GM18511 (cell line): ENCODE measurements around the gene ISOC2.

Experiments used
- ATAC-seq: cut with Tn5 transposase; IDR thresholded peaks from one replicate; pipeline ENCODE4 v1.9.1; 2021; ENCODE audit warnings: mild to moderate bottlenecking, moderate library complexity; ENCODE audit not compliant: unreplicated experiment

The ISOC2 gene

DNA sequence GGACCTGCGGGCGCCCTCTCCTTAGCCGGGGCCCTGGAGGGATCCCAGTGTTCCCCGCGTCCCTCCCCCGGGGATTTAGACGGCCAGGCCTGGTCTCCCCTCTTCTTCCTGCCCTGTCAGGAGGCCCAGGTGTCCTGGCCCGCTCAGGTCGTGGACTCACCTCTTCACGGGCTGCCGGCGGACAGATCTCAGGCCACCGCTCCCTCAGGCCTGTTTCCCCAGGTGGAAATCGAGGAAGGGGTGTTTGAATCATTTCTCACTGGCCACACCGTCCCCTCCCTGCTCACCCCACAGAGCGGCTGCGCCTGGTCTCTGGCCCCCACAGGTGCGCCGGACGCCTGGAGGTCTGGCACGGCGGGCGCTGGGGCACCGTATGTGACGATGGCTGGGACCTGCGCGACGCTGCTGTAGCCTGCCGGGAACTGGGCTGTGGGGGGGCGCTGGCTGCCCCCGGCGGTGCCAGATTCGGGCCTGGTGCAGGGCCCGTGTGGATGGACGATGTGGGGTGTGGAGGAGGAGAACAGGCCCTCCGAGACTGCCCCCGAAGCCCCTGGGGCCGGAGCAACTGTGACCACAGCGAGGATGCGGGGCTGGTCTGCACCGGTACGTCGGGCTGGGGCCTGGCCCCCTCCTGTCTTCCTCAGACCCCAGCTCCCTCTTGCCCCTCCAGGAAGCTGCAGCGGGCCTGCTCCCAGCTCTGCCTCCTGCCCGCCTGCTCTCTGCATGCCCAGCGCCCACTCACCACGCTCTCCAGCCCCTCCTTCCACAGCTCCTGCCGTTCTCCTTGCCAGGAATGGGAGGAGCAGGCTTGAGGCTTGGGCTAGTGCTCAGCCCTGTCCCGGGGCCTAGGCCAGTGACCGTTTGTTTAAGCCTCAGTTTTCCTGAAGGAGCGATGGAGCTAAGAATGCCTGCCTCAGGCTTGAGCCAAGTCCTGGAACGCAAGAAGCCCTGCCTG lies 29.3 kb upstream of the ISOC2 start:
- ATAC-seq: no peak

DNA sequence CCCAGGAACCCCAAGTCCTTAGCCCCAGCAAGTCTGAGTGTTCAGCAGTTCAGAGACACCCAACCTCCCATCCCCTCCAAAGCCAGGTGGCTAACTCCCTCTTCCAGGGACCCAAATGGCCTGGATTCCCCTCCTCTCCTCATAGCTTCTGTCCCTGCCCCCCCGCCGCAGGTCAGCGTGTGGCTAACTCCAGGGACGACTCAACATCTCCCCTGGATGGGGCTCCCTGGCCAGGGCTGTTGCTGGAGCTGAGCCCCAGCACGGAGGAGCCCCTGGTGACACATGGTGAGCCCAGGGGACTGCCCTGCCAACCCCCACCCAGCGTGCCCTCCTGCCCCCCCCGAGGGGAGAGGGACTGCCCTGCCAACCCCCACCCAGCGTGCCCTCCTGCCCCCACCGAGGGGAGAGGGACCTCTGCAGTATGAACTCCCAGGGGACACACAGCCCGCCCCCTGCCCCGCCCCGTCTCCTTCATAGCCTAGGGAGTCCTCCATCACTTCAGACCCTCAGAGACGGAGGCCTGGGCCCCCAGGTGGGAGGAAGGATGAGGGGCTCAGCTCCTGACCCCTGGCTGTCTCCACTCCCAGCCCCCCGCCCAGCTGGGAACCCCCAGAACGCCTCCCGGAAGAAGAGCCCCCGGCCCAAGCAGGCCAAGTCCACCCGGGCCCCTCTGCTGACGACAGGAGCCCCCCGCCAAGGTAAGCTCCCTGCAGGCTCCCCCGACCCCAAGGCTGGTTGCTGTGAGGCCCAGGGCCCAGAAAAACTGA lies 28.5 kb upstream of the ISOC2 start:
- no peak for ATAC-seq

DNA sequence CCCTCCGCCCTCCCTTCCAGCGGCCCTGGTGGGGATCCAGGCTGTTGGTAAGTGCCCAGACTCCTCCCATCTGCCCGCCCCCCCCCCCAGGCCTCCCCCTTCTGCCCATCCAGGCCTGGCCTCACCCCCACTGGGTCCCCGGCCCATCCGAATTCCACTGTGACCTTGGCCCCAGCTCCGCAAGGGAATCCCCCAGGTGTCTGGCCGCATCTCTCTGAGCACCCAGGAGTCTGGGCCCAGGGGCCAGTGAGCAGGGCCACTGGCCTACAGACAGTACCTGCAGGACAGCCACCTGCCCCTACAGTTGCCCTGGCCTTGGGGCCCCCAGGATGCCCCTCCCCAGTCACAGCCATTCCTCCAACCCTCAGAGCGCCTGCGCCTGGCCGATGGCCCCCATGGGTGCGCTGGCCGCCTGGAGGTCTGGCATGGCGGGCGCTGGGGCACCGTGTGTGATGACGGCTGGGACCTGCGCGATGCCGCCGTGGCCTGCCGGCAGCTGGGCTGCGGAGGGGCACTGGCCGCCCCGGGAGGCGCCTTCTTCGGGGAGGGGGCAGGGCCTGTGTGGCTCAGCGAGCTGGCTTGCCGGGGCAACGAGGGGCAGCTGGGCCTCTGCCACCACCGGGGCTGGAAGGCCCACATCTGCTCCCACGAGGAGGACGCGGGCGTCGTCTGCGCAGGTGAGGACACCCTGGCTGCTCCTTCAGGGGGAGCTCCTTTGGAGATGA lies 27.7 kb upstream of the ISOC2 start:
- ATAC-seq: no peak

DNA sequence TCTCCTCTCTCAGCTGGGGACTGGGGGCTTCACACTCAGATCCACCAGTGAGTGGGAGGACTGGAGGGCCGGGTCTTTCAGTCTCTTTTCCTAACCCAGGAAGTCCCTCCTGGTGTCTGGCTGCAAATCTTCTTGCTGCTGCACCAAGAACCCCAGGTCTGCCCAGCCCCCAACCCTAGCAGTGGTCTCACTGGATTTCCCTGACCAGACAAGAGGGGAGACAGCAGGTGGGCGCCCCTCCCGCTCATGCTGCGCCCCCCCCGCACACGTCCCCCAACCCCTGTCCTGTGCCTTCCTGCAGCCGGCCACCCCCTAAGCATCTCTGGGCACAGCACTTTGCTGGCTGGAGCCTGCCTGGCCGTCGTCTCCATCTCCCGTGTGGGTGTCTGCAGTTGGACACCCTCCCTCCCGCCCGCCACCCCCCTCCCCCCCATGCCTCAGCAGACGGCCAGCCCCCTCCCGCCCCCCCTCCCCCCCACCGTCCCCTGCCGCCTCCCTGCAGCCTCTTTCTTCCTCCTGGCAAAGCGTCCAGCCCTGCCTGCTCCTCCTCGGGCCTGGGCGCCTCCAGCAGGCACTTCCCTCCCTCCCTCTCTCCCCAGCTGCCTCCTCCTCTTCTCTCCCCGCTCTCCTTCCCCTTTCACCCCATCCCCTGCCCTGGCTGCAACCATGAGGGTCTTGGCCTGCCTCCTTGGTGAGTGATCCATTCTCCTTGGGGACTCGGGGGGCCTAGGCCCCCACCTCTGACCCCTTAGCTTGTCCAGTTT lies 26.7 kb upstream of the ISOC2 start, which contains the start of gene SSC5D:
Gene SSC5D (plus strand): TSS at position 513 of the 764 bp plus-strand sequence. CDS start 154 bp downstream, at position 667.
- no peak for ATAC-seq

DNA sequence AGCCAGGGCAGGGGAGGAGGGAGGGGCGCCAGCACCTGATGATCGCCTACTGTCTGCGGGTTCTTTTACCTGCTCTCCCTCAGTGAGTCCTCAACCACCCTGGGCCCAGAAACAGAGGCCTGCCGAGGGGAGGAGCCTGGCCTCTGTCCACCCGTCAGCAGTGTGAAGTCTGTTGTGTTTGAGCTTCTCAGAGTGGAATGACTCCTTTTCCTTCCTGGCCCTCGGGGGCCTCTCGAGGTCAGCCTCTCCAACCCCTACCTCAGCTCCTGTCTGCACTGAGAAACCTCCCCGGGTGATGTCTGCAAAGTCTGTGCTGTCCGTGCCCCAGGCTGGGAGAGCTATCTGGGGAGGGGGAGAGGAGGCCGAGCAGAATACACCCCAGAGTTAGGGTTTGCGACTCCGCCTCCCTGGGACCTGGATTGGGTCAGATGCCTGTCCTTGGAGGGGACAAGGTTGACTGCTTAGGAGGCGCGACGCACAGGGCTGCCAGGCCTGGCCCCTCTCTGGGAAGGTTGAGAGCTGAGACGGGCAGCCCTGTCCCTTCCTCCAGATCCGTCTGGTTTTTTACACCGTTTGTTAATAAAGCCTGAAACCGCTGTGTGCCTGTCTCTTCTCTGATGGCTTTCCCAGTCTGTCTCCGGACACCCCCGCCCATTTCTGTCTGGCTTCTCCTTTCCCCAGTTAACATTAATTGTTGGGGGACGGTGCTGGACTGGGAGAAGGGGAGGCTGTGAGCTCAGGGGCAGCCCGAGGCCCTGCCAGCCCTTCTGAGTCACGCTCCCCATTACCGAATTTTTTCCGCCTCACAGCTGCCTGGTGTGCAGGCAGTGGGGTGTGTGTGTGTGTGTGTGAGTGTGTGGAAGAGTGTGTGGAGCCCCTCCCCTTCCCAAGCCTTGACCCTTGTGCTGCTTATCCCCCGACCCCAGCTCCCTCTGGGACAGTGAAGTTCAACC lies 25.8 kb upstream of the ISOC2 start:
- no peak for ATAC-seq

DNA sequence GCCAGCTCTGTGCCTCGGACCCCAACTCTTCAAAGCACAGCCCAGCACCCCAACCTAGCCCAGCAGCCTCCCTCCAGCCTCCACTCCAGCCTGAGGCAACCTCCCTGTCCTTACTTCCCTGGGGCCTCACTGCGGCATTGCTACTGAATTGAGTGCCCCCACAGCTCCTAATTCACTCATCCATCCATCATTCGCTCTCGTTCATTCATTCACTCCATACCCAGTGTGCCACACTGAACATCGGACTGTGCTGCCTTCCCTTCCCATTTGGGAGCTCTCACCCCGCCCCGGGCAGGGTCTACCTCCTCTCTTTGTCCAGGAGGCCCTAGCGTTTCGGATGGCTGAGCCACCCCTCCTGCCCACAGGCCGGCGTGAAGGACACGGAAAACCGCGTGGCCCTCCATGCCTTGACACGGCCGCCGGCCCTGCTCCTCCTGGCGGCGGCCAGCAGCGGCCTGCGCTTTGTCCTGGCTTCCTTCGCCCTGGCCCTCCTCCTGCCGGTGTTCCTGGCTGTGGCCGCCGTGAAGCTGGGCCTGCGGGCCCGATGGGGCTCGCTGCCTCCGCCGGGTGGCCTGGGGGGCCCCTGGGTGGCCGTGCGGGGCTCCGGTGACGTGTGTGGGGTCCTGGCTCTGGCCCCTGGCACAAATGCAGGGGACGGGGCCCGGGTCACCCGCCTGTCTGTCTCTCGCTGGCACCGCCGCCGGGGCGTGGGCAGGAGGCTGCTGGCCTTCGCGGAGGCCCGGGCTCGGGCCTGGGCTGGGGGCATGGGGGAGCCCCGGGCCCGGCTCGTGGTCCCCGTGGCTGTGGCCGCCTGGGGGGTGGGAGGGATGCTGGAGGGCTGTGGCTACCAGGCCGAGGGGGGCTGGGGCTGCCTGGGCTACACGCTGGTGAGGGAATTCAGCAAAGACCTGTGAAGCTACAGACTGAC lies 24.9 kb upstream of the ISOC2 start:
- no peak for ATAC-seq

DNA sequence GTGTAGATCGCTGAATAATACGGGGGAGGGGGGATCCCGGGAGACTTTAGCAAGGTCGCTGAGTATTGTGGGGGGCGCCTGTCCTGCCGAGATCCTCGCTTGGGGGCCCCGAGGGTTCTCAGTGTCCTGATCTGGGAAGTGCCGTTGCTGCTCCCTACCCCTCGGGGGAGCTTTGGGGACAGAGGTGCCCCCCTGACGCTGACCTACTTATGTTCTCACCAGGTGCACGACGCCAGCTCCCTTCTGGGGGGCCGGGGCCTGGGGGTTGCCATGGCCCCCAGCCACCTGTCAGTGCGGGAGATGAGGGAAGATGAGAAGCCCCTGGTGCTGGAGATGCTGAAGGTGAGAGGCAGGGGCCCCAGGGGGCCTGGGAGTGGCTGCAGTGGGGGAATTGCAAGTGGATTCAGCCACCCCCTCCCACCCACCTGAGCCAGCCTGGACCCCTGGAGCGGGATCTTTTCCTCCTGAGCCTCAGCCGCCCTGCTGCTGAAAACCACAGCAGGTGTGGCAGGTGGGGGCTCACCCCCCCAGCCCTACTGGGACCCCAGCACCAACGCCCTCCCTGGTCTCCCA lies 24.1 kb upstream of the ISOC2 start:
- no peak for ATAC-seq

DNA sequence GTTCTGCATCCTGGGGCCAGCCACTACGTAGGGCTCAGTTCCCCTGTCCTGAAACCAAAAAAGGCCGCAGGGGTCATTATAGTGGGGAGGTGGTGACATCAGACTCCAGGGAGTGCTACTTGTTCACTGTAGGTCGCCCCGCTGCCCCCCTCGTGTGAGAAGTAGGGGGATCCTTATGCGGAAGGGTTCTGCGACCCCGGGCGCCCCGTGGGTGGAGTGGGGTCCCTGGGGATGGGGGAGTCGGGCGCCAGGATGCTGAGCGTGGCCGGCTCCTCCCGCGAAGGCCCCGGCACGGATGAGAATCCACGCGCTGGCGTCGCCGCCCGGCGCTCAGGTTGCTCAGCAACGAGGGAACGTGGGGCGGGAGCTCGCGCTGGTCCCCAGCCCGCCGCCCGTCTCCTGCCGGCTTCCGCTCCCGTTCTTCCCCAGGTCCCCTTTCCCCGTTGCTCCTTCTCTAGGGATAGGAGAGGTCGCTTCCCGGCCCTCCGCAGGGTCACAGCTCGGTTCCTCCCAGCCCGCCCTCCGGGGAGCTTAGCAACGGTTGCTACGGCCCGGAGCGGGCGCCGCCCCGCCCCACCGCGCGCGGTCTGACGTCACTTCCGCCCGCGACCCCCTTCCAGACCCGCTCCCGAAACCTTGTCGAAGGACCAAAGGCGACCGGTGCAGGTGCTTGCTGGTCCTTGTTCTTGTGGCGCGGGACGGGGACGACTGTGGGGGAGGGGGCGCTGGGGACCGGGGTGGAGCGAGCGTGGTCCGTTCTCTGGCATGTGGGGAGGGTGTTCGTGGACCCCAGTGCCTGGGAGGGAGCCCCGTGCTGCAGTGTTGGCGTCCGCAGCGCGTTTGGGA lies 23.4 kb upstream of the ISOC2 start, which contains the start of gene NAT14:
Gene NAT14 (plus strand): TSS at position 596 of the 846 bp plus-strand sequence. CDS start 521 bp downstream, outside the sequence.
- peak; percentile 76 for ATAC-seq

DNA sequence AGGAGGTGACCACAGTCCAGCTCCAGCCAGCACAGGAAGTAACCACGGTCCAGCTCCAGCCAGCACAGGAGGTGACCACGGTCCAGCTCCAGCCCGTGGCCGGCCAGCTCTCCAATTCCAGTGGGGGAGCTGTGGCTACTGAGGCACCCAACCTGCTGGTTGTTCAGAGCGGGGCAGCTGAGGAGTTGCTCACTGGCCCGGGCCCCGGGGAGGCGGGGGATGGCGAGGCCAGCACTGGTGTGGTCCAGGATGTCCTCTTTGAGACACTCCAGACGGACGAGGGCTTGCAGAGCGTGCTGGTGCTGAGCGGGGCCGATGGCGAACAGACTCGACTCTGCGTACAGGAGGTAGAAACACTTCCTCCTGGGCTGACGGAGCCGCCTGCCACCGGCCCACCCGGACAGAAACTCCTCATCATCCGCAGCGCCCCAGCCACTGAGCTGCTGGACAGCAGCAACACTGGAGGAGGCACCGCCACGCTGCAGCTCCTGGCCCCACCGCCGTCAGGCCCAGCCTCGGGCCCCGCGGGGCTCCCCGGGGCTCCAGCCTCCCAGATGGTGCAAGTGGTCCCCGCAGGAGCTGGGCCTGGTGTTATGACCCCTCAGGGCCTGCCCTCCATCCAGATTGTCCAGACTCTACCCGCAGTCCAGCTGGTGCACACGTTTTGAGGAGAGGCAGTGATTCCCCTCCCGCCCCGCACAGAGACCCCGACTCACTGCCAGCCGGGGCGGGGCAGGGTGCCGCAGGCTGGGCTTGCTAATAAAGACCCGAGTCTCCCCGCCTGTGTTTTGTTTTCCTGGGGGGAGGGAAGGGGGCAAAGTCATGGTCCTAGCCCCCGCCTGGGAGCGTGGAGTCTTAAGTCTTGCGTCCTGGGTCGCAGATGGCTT lies 22.5 kb upstream of the ISOC2 start:
- ATAC-seq: no peak

DNA sequence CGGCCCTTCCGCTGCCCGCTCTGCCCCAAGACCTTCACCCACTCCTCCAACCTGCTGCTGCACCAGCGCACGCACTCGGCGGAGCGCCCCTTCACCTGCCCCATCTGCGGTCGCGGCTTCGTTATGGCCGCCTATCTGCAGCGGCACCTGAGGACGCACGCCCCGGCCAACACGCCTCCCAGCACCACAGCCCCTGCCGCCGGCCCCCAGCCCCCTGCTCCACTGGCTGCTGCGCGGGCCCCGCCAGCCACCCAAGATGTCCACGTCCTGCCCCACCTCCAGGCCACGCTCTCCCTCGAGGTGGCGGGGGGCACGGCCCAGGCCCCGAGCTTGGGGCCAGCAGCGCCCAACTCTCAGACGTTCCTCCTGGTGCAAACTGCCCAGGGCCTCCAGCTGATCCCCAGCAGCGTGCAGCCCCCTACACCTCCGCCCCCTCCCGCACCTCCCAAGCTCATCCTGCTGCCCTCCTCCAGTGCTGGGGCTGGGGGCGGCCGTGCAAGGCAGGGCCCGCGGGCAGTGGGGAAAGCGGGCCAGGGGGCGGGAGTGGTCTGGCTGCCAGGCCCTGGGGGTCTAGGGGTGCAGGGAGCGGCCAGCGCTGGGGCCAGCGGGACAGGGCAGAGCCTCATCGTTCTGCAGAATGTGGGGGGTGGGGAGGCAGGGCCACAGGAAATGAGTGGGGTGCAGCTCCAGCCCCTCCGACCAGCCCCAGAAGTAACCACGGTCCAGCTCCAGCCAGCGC lies 21.7 kb upstream of the ISOC2 start:
- no peak for ATAC-seq

DNA sequence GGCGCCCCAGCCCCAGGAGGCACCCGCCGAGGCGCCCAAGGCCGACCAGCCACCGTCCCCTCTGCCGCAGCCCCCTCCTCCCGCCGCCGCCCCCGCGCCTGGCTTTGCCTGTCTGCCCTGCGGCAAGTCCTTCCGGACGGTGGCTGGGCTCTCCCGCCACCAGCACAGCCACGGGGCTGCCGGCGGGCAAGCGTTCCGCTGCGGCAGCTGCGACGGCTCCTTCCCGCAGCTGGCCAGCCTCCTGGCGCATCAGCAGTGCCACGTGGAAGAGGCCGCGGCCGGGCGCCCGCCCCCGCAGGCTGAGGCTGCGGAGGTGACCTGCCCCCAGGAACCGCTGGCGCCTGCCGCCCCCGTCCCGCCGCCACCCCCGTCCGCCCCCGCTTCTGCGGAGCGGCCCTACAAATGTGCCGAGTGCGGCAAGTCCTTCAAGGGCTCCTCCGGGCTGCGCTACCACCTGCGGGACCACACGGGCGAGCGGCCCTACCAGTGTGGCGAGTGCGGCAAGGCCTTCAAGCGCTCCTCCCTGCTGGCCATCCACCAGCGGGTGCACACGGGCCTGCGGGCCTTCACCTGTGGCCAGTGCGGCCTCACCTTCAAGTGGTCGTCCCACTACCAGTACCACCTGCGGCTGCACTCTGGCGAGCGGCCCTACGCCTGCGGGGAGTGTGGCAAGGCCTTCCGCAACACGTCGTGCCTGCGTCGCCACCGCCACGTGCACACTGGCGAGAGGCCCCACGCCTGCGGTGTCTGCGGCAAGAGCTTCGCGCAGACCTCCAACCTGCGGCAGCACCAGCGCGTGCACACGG lies 20.9 kb upstream of the ISOC2 start:
- no peak for ATAC-seq

DNA sequence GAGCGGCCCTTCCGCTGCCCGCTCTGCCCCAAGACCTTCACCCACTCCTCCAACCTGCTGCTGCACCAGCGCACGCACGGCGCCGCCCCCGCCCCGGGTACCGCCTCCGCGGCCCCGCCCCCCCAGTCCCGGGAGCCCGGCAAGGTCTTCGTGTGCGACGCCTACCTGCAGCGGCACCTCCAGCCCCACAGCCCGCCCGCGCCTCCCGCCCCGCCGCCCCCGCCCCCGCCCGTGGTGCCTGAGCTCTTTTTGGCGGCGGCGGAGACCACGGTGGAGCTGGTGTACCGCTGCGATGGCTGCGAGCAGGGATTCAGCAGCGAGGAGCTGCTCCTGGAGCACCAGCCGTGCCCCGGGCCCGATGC lies 20.3 kb upstream of the ISOC2 start:
- ATAC-seq: no peak

DNA sequence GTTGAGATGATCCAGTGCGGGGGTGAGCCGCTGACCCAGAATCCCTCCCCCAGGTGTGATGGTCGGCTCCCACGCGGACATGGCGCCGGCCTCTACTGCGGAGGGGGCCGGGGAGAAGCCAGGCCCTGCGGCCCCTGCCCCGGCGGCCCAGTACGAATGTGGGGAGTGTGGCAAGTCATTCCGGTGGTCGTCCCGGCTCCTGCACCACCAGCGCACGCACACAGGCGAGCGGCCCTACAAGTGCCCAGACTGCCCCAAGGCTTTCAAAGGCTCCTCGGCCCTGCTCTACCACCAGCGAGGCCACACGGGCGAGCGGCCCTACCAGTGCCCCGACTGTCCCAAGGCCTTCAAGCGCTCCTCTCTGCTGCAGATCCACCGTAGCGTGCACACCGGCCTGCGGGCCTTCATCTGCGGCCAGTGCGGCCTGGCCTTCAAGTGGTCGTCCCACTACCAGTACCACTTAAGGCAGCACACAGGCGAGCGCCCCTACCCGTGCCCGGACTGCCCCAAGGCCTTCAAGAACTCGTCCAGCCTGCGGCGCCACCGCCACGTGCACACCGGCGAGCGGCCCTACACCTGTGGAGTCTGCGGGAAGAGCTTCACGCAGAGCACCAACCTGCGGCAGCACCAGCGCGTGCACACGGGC lies 19.8 kb upstream of the ISOC2 start:
- no peak for ATAC-seq
